WTC11 (cell line): Measurements from ENCODE around the gene APMAP. TPM values are rescaled to one million over a fixed set of nuclear protein-coding genes. Genes with fewer than 3 reads are reported as not detected.
A peak's percentile ranks its signal among the peaks of the same experiment; 100 is the strongest.

Experiments used
- ATAC-seq: fragments of 200-7000 bp; cut with Tn5 transposase; 2 replicates; pipeline ENCODE4 v1.10.0; 2021; ENCODE audit warnings: mild to moderate bottlenecking, moderate library complexity
- CTCF ChIA-PET: fragments of 300-600 bp; sonication (Branson Sonifier 250); formaldehyde crosslinking; loops from one replicate; lab custom pipeline; 2021; ENCODE audit warnings: antibody characterized with exemption; lab: Charles Lee
- POLR2A ChIA-PET: fragments of 350-600 bp; sonication (Branson Sonifier 250); formaldehyde crosslinking; loops from one replicate; lab custom pipeline; 2021; ENCODE audit warnings: antibody characterized with exemption; lab: Charles Lee
- DNase-seq: peaks from one replicate; pipeline ENCODE4 v3.0.0; 2021; ENCODE audit warnings: low spot score
- H3K27ac Mint-ChIP-seq: 2 replicates; pipeline ENCODE4 v1.8.0; 2021; ENCODE audit warnings: mixed read lengths
- H3K27me3 Mint-ChIP-seq: 2 replicates; pipeline ENCODE4 v1.8.0; 2021; ENCODE audit warnings: low read depth, mild to moderate bottlenecking, moderate library complexity, mixed read lengths
- H3K36me3 Mint-ChIP-seq: 2 replicates; pipeline ENCODE4 v1.8.0; 2021; ENCODE audit warnings: mixed read lengths
- H3K4me1 Mint-ChIP-seq: 2 replicates; pipeline ENCODE4 v1.8.0; 2022; ENCODE audit warnings: mixed read lengths
- H3K4me3 Mint-ChIP-seq: 2 replicates; pipeline ENCODE4 v1.8.0; 2021; ENCODE audit warnings: mild to moderate bottlenecking, moderate library complexity, mixed read lengths
- H3K9me3 Mint-ChIP-seq: 2 replicates; pipeline ENCODE4 v1.8.0; 2021; ENCODE audit warnings: mixed read lengths
- ATF3 ChIP-seq: sonication (generic); formaldehyde crosslinking; conservative IDR thresholded peaks from 2 replicates; pipeline ENCODE4 v1.8.1; 2022; ENCODE audit warnings: mild to moderate bottlenecking, missing genetic modification reagents
- CTCF ChIP-seq: fragments of 200-600 bp; IDR thresholded peaks from 2 replicates; pipeline ENCODE4 v1.8.0; 2022; ENCODE audit warnings: antibody characterized with exemption
- ELF4 ChIP-seq: sonication (generic); formaldehyde crosslinking; IDR thresholded peaks from 2 replicates; pipeline ENCODE4 v1.8.1; 2022; ENCODE audit warnings: low read depth, mild to moderate bottlenecking, moderate library complexity, missing genetic modification reagents
- FOXJ3 ChIP-seq: sonication (generic); formaldehyde crosslinking; IDR thresholded peaks from 2 replicates; pipeline ENCODE4 v1.9.0; 2021; ENCODE audit warnings: missing genetic modification reagents, mild to moderate bottlenecking, borderline replicate concordance
- FOXK1 ChIP-seq: sonication (generic); formaldehyde crosslinking; IDR thresholded peaks from 2 replicates; pipeline ENCODE4 v1.8.0; 2022; ENCODE audit warnings: mild to moderate bottlenecking, moderate library complexity, missing genetic modification reagents
- GABPB1 ChIP-seq: sonication (generic); formaldehyde crosslinking; IDR thresholded peaks from 2 replicates; pipeline ENCODE4 v1.8.1; 2023; ENCODE audit warnings: mild to moderate bottlenecking, missing genetic modification reagents
- IRF2 ChIP-seq: sonication (generic); formaldehyde crosslinking; IDR thresholded peaks from 2 replicates; pipeline ENCODE4 v1.8.0; 2022; ENCODE audit warnings: low read depth, missing genetic modification reagents, borderline replicate concordance
- JAZF1 ChIP-seq: fragments of 250-450 bp; sonication (Bioruptor Pico); IDR thresholded peaks from 2 replicates; pipeline ENCODE4 v1.9.0; 2021; ENCODE audit warnings: moderate library complexity, mild to moderate bottlenecking, inconsistent platforms
- MXD4 ChIP-seq: fragments of 250-450 bp; sonication (Bioruptor Pico); IDR thresholded peaks from 2 replicates; pipeline ENCODE4 v1.8.0; 2021; ENCODE audit warnings: mild to moderate bottlenecking, moderate library complexity, borderline replicate concordance
- OVOL2 ChIP-seq: fragments of 250-450 bp; sonication (Bioruptor Pico); IDR thresholded peaks from 2 replicates; pipeline ENCODE4 v1.9.0; 2021; ENCODE audit warnings: mild to moderate bottlenecking, borderline replicate concordance
- SOX15 ChIP-seq: fragments of 250-450 bp; sonication (Bioruptor Pico); IDR thresholded peaks from 2 replicates; pipeline ENCODE4 v1.9.0; 2021; ENCODE audit warnings: mild to moderate bottlenecking
- TEAD1 ChIP-seq: sonication (generic); formaldehyde crosslinking; IDR thresholded peaks from 2 replicates; pipeline ENCODE4 v1.8.0; 2022; ENCODE audit warnings: mild to moderate bottlenecking, missing genetic modification reagents
- TP53 ChIP-seq: sonication (generic); formaldehyde crosslinking; IDR thresholded peaks from 2 replicates; pipeline ENCODE4 v1.8.1; 2023; ENCODE audit warnings: mild to moderate bottlenecking, missing genetic modification reagents
- ZBTB21 ChIP-seq: sonication (generic); formaldehyde crosslinking; IDR thresholded peaks from 2 replicates; pipeline ENCODE4 v1.8.1; 2023; ENCODE audit warnings: mild to moderate bottlenecking, missing genetic modification reagents, borderline replicate concordance
- ZNF396 ChIP-seq: fragments of 250-450 bp; sonication (Bioruptor Pico); IDR thresholded peaks from 2 replicates; pipeline ENCODE4 v1.8.0; 2021; ENCODE audit warnings: mild to moderate bottlenecking, moderate library complexity, borderline replicate concordance
- ZNF423 ChIP-seq: fragments of 250-450 bp; sonication (Bioruptor Pico); IDR thresholded peaks from 2 replicates; pipeline ENCODE4 v2.1.2; 2022; ENCODE audit warnings: mild to moderate bottlenecking, moderate library complexity
- total RNA-seq: library from RNA; stranded (reverse); gene quantifications from 3 replicates; pipeline ENCODE4 v1.2.3, GENCODE V29; 2021

The APMAP gene
- total RNA-seq, 1 experiment from 2014 or later = 55.3 TPM

DNA sequence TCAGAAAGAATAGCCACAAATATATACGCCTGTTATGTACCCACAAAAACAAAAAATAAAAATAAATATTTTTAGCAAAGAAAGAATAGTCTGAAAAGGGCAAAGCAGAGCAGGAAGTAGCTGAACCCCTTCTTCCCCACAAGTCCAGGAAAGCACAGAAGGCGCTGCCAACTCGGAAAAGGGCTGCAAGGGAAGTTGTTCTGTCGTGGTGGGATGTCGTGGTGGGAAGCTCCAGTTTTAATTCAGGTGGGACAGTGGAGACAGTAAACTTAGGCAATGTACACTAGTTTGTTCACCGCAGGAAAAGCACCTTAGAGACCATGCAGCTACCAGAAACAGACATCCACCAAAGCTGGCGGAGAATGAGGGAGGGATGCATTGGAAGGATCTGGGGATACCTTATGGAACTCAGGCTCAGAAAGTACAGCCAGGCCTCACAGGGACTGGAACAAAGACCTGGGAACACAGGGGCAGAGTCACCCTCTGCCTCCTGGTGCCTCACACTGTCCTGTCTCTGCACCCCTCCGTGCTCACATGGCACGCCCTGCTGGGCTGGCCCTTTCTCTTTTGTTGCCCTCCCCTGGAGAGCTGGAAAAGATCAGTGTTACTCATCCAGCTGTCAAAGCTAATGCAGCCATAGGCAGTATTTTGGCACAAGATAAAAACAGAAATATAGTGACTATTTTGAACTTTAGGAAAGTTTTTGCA is 3.3 kb upstream of the APMAP start:
- peaks cover 26% of the 10 kb centered on the region for H3K4me1 Mint-ChIP-seq
- H3K4me3 Mint-ChIP-seq = no peak overlapping the region
- H3K36me3 Mint-ChIP-seq = no peaks in the 10 kb centered on the region
- no peaks in the 10 kb centered on the region for H3K9me3 Mint-ChIP-seq
- ChIA-PET POLR2A (no interaction called here), CTCF (interaction anchor here (0.7 to 3.3 kb wide), 7 partner anchors 21 to 183 kb away, joined by 3 to 26 read pairs (median 4); no protein-coding TSS in a partner anchor)
- ATAC-seq (no peak), DNase-seq (no peak)
- H3K27ac Mint-ChIP-seq = no peak overlapping the region
- TF ChIP-seq ZNF396 (CRISPR knock-in tag) (no peak), ZNF423 (CRISPR knock-in tag) (peak; percentile 88), FOXK1 (CRISPR knock-in tag) (no peak), ZBTB21 (CRISPR knock-in tag) (no peak)
- H3K27me3 Mint-ChIP-seq = no peaks in the 10 kb centered on the region; the same call in none of the 2 replicates

- POLR2A ChIA-PET = no interaction called here
- no peak overlapping the region for H3K27ac Mint-ChIP-seq
- no peaks in the 10 kb centered on the region for H3K9me3 Mint-ChIP-seq
- no peaks in the 10 kb centered on the region for H3K36me3 Mint-ChIP-seq
- no peaks in the 10 kb centered on the region; the same call in none of the 2 replicates for H3K27me3 Mint-ChIP-seq
- CTCF ChIA-PET = interaction anchor here (0.6 to 3.3 kb wide), 11 partner anchors 22 to 1306 kb away, joined by 3 to 26 read pairs (median 4); partner anchors contain the start of gene CST4
- no peak overlapping the region for H3K4me3 Mint-ChIP-seq
- TF ChIP-seq TP53 (CRISPR knock-in tag) (no peak), ATF3 (no peak), CTCF (peak; percentile 69), MXD4 (CRISPR knock-in tag) (no peak)
- peak; percentile 84 for DNase-seq
- ATAC-seq = peak; percentile 32
- H3K4me1 Mint-ChIP-seq = peaks cover 30% of the 10 kb centered on the region
Observed at GRCh38 chr20:24994470-24995368, 2.2 kb upstream of the APMAP start.

- DNase-seq (no peak), ATAC-seq (no peak)
- Mint-ChIP-seq H3K27me3 (no peaks in the 10 kb centered on the region; the same call in none of the 2 replicates), H3K4me1 (peaks cover 30% of the 10 kb centered on the region), H3K4me3 (peak overlapping the region; percentile 27), H3K9me3 (no peaks in the 10 kb centered on the region)
- ChIA-PET POLR2A (no interaction called here), CTCF (interaction anchor here (0.8 to 3.3 kb wide), 7 partner anchors 63 to 205 kb away, joined by 3 to 26 read pairs (median 5); no protein-coding TSS in a partner anchor)
- TF ChIP-seq ELF4 (CRISPR knock-in tag) (no peak), FOXJ3 (CRISPR knock-in tag) (no peak), GABPB1 (CRISPR knock-in tag) (no peak), IRF2 (no peak), TEAD1 (CRISPR knock-in tag) (no peak), SOX15 (CRISPR knock-in tag) (no peak), OVOL2 (no peak), JAZF1 (CRISPR knock-in tag) (no peak)
- TF ChIP-seq, all 79 proteins: peak for 0
- Mint-ChIP-seq H3K27ac (no peak overlapping the region), H3K36me3 (no peaks in the 10 kb centered on the region)
Observed at GRCh38 chr20:24994186-24994465, 1.6 kb upstream of the APMAP start.
